HG03064 (cell line): ENCODE measurements around the gene C16orf89.

Experiments used
- ATAC-seq: cut with Tn5 transposase; IDR thresholded peaks from one replicate; pipeline ENCODE4 v1.9.1; 2021; ENCODE audit warnings: low read depth; ENCODE audit not compliant: unreplicated experiment

Gene C16orf89

DNA sequence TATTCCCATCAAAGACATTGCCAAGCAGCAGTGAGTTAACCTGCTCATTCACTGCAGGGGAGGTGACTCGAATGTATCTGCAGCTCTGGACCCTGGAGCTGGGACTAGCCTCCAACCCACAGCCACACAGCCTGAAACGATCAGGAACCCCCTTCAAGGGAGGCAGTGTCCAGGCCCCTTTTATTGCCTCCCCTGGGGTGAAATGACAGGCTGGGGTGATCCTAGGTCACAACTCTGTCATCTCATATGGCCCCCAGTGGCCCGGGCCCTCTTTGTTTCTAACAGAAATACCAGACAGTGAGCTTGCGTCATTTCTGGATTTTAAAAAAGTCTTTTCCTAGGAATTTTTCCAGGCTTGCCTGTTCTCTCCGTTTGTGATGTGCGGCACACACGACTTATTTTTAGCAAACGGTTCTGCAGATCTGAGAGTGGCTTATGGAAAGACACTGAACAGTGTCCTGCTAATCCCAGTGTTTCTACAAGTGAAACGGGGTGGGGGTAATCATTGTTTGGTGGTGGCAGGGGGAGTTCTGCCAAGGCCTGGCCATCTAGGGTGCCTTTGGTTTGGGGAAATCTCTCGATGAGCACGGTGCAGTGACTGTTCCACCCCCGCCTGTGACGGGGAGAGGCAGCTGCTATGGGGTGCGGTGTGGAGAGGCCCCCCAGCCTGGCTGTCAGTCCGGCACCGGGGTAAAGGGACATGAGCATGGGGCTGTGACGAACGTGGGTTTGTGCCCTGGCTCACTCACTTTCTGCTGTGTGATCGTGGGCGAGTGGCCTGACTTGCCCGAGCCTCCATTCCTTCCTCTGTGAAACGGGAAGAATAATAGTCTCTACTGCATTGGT lies 59.2 kb downstream of the C16orf89 start:
- ATAC-seq: no peak

DNA sequence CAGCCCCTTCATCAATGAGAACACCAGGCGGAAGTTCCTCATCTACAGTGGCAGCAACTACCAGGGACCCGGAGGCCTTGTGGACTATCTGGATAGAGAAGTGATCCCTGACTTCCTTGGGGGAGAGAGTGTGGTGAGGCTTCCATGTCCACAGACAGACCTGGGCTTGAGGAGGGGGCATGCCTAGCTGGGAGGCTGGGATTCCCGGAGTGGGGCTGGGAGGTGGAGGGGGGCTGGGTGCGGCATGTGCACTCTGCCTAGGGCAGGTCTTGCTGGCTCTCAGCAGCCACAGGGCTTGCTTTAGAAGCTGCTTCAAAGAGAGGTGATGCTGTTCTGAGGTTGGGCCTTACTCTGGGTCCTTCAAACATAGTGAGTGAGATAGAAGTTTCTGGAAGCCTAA lies 59.8 kb downstream of the C16orf89 start:
- no peak for ATAC-seq

DNA sequence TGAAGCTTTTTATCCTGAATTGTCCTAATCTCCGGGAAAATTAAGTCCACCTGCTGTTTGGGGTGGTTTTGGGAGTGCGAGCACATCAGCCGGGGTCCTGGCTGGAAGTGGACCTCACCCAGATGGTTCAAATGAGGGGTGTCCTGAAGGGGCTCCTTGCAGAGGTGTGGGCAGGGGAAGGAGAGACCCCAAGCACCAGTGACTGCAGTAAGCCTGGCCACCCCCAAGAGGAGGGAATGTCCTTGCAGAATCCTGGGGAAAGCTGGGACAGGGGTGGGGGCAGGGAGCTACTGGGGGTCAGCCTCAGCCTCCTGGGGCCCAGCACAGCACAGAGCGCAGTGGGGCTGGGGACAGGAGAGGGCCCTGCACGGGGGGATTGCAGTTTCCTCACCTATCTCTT lies 61.4 kb downstream of the C16orf89 start:
- no peak for ATAC-seq

DNA sequence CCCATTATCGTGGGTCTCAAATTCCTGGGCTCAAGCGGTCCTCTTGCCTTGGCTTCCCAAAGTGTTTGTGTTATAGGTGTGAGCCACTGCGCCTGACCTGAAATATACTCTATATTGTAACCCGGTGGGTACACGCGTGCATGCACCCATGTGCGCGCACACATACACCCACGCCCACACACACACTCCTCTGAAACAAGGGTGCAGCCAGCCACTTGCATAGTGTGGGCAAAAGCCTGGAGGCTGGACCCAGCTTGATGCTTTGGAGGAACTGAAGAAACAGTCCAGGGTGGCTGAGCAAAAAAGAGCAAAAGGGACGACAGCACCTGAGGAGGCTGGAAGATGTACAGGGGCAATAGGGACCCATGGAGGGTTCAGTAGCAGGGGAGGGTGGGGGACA lies 61.9 kb downstream of the C16orf89 start:
- ATAC-seq: no peak

DNA sequence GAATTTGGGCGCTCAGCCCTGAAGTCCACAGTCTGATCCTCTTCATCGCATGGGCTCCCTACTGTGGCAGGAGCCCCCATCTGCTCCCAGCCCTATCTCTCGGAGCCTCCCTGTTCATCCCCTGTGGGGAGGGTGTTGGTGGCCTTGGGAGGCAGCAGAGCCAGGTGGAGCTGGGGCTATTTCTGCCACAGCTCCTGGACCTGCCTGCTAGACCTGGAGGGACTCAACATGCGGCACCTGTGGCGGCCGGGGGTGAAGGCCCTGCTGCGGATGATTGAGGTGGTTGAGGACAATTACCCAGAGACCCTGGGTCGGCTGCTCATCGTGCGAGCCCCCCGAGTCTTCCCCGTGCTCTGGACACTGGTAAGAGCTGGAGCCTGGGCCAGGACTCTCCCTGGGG lies 62.5 kb downstream of the C16orf89 start:
- ATAC-seq: no peak

DNA sequence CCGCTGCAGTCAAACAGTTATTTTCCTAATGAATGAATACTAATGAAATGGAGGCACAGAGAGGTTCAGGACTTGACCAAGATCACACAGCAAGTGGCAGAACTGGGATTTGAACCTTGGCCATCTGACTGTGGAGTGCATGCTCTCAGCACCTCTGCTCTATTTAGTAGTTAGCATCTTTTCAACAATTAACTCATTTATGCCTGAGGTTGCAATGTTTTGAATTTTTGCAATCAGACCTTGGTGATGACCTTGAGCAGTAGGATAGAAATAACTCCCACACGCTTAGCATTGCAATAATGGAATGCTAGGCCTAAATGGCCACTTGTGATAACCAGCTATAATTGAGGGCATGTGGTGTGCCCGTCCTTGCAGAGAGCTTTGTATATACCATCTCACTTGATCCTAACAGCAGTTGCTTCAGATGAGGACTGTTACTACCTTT lies 63.0 kb downstream of the C16orf89 start:
- ATAC-seq: no peak

DNA sequence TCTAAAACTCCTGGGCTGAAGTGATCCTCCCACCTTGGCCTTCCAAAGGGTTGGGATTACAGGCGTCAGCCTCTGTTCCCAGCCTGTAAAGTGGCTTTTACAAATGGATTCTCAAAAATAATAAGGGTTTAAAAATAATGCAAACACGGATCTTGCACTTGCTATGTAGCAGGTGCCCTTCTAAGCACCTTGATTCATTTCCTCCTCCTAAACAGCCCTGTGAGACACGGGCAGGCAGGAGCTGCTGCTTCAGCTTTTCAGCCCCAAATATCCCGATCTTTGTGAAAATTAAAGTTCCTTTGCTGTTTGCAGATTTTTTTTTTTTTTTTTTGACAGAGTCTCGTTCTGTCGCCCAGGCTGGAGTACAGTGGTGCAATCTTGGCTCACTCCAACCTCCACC lies 63.8 kb downstream of the C16orf89 start:
- ATAC-seq: no peak

DNA sequence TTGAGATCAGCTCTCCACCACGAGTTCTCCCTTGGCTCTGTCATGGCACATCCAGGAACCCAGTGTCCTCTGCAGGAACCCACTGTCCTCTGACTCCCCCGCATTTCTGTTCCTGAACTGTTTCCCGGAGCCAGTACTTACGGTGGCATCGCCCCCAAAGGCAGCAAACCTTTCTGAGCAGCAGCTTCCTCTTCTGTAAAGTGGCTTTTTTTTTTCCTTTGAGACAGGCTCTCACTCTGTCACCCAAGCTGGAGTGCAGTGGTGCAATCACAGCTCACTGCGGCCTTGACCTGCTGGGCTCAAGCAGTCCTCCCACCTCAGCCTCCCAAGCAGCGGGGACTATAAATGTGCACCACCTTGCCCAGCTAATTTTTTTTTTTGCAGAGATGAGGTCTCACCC lies 64.2 kb downstream of the C16orf89 start:
- ATAC-seq: no peak

DNA sequence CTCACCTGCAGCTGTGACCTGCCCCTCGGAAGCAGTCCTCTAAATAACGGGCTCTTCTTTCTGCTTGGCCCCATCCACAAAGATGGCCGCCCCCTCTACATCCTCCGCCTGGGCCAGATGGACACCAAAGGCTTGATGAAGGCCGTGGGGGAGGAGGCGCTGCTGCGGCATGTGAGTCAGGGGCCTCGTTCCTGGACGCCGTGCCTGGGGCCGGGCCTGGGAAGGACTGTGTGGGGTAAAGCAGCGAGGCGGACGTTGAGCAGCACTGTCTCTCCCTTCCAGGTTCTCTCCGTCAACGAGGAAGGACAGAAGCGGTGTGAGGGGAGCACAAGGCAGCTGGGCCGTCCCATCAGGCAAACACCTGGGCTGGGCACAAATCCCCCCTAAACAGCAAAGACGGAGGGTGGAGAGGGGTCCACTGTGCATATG lies 65.2 kb downstream of the C16orf89 start:
- ATAC-seq: no peak

DNA sequence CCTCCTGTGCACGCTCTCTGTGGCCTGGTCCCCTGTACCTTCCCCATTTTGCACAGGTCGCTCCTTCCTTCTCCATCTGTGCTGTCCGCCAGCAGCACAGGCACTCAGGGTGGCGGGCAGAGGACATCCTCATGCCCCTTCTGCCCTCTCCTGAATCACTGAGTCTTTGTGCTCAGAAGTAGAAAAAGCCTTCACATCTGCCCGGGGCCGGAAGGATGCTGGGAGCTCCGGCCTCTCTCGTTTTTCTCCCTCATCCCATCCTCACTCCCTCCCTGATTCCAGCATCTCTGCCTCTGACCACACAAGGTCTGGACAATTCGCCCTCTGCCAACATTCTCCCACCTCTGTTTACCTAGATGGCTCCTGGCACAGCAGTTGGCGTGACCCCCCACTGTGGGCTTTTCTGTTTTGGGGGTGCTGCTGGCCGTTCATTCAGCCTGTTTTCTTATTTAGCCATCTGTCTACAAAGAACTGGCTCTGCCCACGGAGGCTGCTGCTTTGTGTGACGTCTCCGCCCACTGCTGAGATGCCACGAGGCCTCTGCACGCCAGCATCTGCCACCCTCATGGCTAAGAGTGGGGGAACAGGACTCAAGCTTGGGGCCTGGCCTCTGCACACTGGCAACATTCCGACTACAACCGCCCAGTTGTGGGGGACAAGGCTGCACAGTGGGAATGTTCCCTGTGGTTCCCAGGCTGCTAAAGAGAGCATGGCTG lies 70.9 kb downstream of the C16orf89 start:
- ATAC-seq: no peak
